ENCODE data around the gene PER1. TPM values are rescaled to one million over a fixed set of nuclear protein-coding genes. Genes with fewer than 3 reads are reported as not detected.
A peak's percentile ranks its signal among the peaks of the same experiment; 100 is the strongest.
"Not testable (repeated sequence)": the region's sequence is repeated elsewhere in the genome, so short reads cannot be mapped to it uniquely, and the experiment has no call there.

PER1 gene
- 6.4 and 16.6 TPM in 2 replicates for total RNA-seq
- 7.7 TPM for polyA plus RNA-seq (2012)

- DNase-seq (ENCODE audit: low read depth): peak; percentile 96
Observed at GRCh38 chr17:8152112-8152775, at the start of gene PER1. TSS of gene PER1 (minus strand) at chr17:8152404. CDS start at chr17:8150706, 1,698 bp downstream.

- DNase-seq (ENCODE audit: low read depth): peak; percentile 80
Observed at GRCh38 chr17:8192070-8192815, 40.0 kb upstream of the PER1 start.

- no peak for DNase-seq (ENCODE audit: low read depth)
Observed at GRCh38 chr17:8190506-8190905, 38.3 kb upstream of the PER1 start.

GRCh38 chr17:8189711-8190477 is 37.7 kb upstream of the PER1 start, which contains the start of gene BORCS6:
TSS of gene BORCS6 (minus strand) at chr17:8190180. CDS start at chr17:8190140, 40 bp downstream.
- DNase-seq (ENCODE audit: low read depth): peak; percentile 99

GRCh38 chr17:8189041-8189710 is 37.0 kb upstream of the PER1 start:
- DNase-seq (ENCODE audit: low read depth): no peak

- no peak for DNase-seq (ENCODE audit: low read depth)
Observed at GRCh38 chr17:8188263-8188839, 36.1 kb upstream of the PER1 start.

GRCh38 chr17:8187517-8188262 is 35.5 kb upstream of the PER1 start:
- peak; percentile 99 for DNase-seq (ENCODE audit: low read depth)

GRCh38 chr17:8186787-8187516 is 34.7 kb upstream of the PER1 start:
- DNase-seq (ENCODE audit: low read depth): peak; percentile 94

- DNase-seq (ENCODE audit: low read depth): no peak
Observed at GRCh38 chr17:8186446-8186786, 34.2 kb upstream of the PER1 start.

GRCh38 chr17:8185582-8186445 is 33.6 kb upstream of the PER1 start:
- peak; percentile 82 for DNase-seq (ENCODE audit: low read depth)

- no peak for DNase-seq (ENCODE audit: low read depth)
Observed at GRCh38 chr17:8176998-8177731, 25.0 kb upstream of the PER1 start.

GRCh38 chr17:8176197-8176940 is 24.2 kb upstream of the PER1 start, which contains the start of gene TMEM107:
TSS of gene TMEM107 (minus strand) at chr17:8176380. CDS start at chr17:8176286, 94 bp downstream.
- peak; percentile 86 for DNase-seq (ENCODE audit: low read depth)

GRCh38 chr17:8175795-8176196 is 23.6 kb upstream of the PER1 start:
- no peak for DNase-seq (ENCODE audit: low read depth)

GRCh38 chr17:8173871-8174322 is 21.7 kb upstream of the PER1 start:
- no peak for DNase-seq (ENCODE audit: low read depth)

GRCh38 chr17:8173056-8173870 is 21.1 kb upstream of the PER1 start:
- peak; percentile 94 for DNase-seq (ENCODE audit: low read depth)

- not testable (repeated sequence) for DNase-seq (ENCODE audit: low read depth)
Observed at GRCh38 chr17:8170186-8170585, 18.0 kb upstream of the PER1 start.

All from myocyte (in vitro differentiated cells).